Ectodermal cell (in vitro differentiated cells): ENCODE data around the gene EPB41L4B.

Experiments used
- H3K27ac ChIP-seq: 2 replicates; pipeline ENCODE4 v1.7.0; 2013; ENCODE audit warnings: mild to moderate bottlenecking, low read depth, low read length; ENCODE audit not compliant: insufficient read depth, poor library complexity, severe bottlenecking
- H3K27me3 ChIP-seq: 2 replicates; pipeline ENCODE4 v1.7.0; 2013; ENCODE audit warnings: mild to moderate bottlenecking, low read length; ENCODE audit not compliant: insufficient read depth, control insufficient read depth, poor library complexity, severe bottlenecking
- H3K36me3 ChIP-seq: one replicate; pipeline ENCODE4 v1.7.0; 2013; ENCODE audit warnings: low read length; ENCODE audit not compliant: control insufficient read depth, insufficient read depth
- H3K4me1 ChIP-seq: one replicate; pipeline ENCODE4 v1.7.0; 2013; ENCODE audit warnings: low read length; ENCODE audit not compliant: control insufficient read depth, insufficient read depth
- H3K4me3 ChIP-seq: 2 replicates; pipeline ENCODE4 v1.7.0; 2013; ENCODE audit warnings: low read depth, low read length, control low read depth; ENCODE audit not compliant: insufficient read depth
- H3K9me3 ChIP-seq: 2 replicates; pipeline ENCODE4 v1.7.0; 2013; ENCODE audit warnings: mild to moderate bottlenecking, low read length, moderate library complexity; ENCODE audit not compliant: control insufficient read depth
- WGBS, 2 experiments: methylation state at CpG; one replicate each; pipeline ENCODE4 v1.1.7; 2013; ENCODE audit warnings: missing lambda C conversion rate in 2 of 2; 5-methylcytosine and 5-hydroxymethylcytosine counted together

Gene EPB41L4B

GRCh38 chr9:109250311-109250741, 70.5 kb downstream of the EPB41L4B start:
- Histone ChIP-seq H3K9me3 (no peaks in the 10 kb centered on the region), H3K4me1 (no peaks in the 10 kb centered on the region), H3K27me3 (no peaks in the 10 kb centered on the region), H3K36me3 (no peaks in the 10 kb centered on the region), H3K27ac (no peak overlapping the region), H3K4me3 (no peak overlapping the region)
- 92 to 94% methylated on average over 12 of the region's 12 CpGs for WGBS, 2 experiments

- Histone ChIP-seq H3K9me3 (no peaks in the 10 kb centered on the region), H3K36me3 (no peaks in the 10 kb centered on the region), H3K4me1 (no peaks in the 10 kb centered on the region), H3K4me3 (no peak overlapping the region), H3K27me3 (no peaks in the 10 kb centered on the region), H3K27ac (no peak overlapping the region)
- WGBS, 2 experiments = 77 to 89% methylated on average over 5 of the region's 5 CpGs
These were observed 71.2 kb downstream of the EPB41L4B start for GRCh38 chr9:109249615-109250014.

- Histone ChIP-seq H3K27ac (no peak overlapping the region), H3K36me3 (no peaks in the 10 kb centered on the region), H3K9me3 (no peaks in the 10 kb centered on the region), H3K4me3 (no peak overlapping the region), H3K4me1 (peaks cover 4% of the 10 kb centered on the region), H3K27me3 (no peaks in the 10 kb centered on the region)
- 89 to 90% methylated on average over 7 of the region's 7 CpGs for WGBS, 2 experiments
These were observed 72.7 kb downstream of the EPB41L4B start for GRCh38 chr9:109248133-109248581.

- peaks cover 4% of the 10 kb centered on the region for H3K4me1 ChIP-seq
- H3K9me3 ChIP-seq = no peaks in the 10 kb centered on the region
- H3K27ac ChIP-seq = no peak overlapping the region
- no peaks in the 10 kb centered on the region for H3K27me3 ChIP-seq
- no peaks in the 10 kb centered on the region for H3K36me3 ChIP-seq
- H3K4me3 ChIP-seq = no peak overlapping the region
These were observed 73.6 kb downstream of the EPB41L4B start for GRCh38 chr9:109247228-109247627.

GRCh38 chr9:109246533-109246932, 74.3 kb downstream of the EPB41L4B start:
- H3K27ac ChIP-seq = no peak overlapping the region
- whole genome bisulfite sequencing, 2 experiments = 88 to 91% methylated on average over 6 of the region's 6 CpGs
- H3K36me3 ChIP-seq = no peaks in the 10 kb centered on the region
- H3K9me3 ChIP-seq = no peaks in the 10 kb centered on the region
- peaks cover 4% of the 10 kb centered on the region for H3K4me1 ChIP-seq
- H3K27me3 ChIP-seq = no peaks in the 10 kb centered on the region
- no peak overlapping the region for H3K4me3 ChIP-seq

GRCh38 chr9:109245310-109245897, 75.5 kb downstream of the EPB41L4B start:
- Histone ChIP-seq H3K27me3 (no peaks in the 10 kb centered on the region), H3K4me3 (no peak overlapping the region), H3K36me3 (no peaks in the 10 kb centered on the region), H3K27ac (no peak overlapping the region), H3K9me3 (no peaks in the 10 kb centered on the region), H3K4me1 (peaks cover 4% of the 10 kb centered on the region)
- WGBS, 2 experiments = 90 to 92% methylated on average over 6 of the region's 6 CpGs

DNA sequence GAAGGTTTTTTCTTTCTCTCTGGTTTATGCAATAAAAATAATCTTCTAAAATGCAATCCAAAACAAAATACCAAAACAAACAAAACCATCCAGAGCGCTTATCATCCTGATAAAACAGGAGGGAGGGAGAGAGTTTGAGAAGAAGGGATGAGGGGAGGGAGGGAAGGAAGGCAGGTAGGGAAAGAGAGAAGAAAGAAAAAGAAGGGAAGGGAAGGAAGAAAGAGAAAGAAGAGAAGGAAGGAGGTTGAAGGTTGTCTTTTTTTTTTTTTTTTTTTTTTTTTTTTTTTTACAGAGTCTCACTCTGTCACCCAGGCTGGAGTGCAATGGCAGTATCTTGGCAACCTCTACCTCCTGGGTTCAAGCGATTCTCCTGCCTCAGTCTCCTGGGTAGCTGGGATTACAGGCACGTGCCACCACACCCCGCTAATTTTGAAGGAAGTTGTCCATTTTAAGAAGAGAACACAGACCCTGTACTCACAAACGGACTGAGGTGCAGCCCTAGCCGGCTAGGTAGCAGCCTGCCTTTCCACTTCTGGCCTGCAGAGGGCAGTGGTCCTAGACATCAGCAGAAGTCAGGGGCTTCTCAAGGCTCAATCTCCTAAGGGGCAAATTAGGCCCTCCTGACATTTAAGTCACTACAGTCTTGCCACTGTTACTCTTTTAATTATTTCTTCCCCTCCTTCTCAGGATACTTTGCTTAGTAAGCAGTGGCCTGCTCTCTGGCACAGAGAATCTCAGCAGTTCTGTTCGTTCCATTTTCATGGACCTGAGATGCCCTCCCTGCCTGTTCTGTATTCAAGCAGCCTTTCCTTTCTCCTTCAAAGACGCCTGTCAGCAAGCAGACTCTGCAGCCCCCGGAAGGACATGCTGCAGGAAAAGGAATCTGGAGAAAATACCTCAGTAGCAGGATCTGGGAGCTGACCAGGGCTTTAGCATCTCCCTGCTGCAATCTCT, 76.4 kb downstream of the EPB41L4B start:
- Histone ChIP-seq H3K27me3 (no peaks in the 10 kb centered on the region), H3K4me1 (peaks cover 4% of the 10 kb centered on the region)
- WGBS, 2 experiments = 35% methylated on average over 9 of the region's 9 CpGs

DNA sequence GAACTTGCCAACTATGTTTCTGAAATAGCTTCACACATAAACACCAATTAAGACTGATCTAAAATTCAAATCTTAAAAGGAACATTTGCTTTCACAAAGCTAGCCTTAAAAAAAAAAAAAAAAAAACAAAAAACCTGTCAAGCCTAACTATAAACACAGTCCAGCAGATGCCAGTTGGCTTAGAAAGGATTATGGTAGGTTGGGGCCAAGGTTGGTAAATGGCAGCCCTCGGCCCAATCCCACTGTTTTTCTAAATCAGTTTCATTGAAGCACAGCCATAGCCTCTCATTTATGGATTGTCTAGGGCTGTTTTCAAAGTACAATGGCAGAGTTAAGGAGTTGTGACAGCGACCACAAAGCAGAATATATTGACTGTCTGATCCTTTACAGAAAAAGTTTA, 78.1 kb downstream of the EPB41L4B start:
- WGBS, 2 experiments = 93 to 97% methylated on average over 2 of the region's 2 CpGs
- Histone ChIP-seq H3K9me3 (no peaks in the 10 kb centered on the region), H3K27me3 (no peaks in the 10 kb centered on the region), H3K4me3 (no peak overlapping the region), H3K36me3 (no peaks in the 10 kb centered on the region), H3K27ac (no peak overlapping the region), H3K4me1 (peaks cover 4% of the 10 kb centered on the region)

More for the DNA sequence above, 76.4 kb downstream of the EPB41L4B start:
- H3K27ac ChIP-seq = no peak overlapping the region
- no peaks in the 10 kb centered on the region for H3K36me3 ChIP-seq
- H3K9me3 ChIP-seq = no peaks in the 10 kb centered on the region
- no peak overlapping the region for H3K4me3 ChIP-seq

DNA sequence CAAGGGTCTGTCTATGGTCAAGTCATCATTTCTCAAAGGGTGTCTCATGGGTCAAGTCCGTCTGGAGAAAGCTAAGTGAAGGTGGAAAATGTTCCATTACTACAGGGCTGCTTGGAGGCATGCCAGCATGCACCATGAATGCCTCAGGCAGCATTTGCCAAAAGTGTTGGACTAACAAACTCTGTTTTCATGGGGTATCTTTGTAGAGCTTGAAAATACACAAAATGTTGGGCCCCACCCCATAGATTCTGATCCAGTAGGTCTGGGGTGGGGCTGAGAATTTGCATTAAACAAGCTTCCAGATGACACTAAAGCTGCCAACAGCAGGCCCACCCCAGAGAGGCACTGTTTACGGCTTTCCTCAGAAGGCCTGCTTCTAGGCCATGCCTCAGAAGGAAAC, 78.8 kb downstream of the EPB41L4B start:
- WGBS, 2 experiments = 66 to 72% methylated on average over 2 of the region's 2 CpGs
- Histone ChIP-seq H3K27ac (no peak overlapping the region), H3K36me3 (no peaks in the 10 kb centered on the region), H3K4me1 (peaks cover 4% of the 10 kb centered on the region), H3K27me3 (no peaks in the 10 kb centered on the region), H3K9me3 (no peaks in the 10 kb centered on the region), H3K4me3 (no peak overlapping the region)

DNA sequence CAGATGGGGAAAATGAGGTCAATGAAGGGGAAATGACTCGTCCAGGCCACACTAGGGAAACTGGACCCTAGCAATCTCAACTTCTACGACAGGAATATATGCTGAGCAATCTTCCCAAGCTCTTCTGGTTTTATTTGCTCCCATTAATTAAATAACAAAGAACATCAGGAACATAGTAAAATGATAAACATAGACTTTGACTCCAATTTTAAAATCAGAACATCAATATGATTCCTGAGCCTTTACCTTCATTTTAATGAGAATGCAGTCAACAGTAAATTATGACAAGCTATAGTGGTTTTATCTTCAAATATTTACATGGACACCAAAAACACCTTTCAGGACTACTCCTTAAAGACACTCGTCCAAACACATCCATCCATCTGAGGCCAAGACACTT, 79.7 kb downstream of the EPB41L4B start:
- Histone ChIP-seq H3K4me1 (peaks cover 4% of the 10 kb centered on the region), H3K36me3 (no peaks in the 10 kb centered on the region)

More for the DNA sequence above, 79.7 kb downstream of the EPB41L4B start:
- H3K27ac ChIP-seq = no peak overlapping the region
- 82 to 87% methylated on average over 2 to 3 of the region's 3 CpGs for WGBS, 2 experiments
- H3K4me3 ChIP-seq = no peak overlapping the region
- H3K9me3 ChIP-seq = no peaks in the 10 kb centered on the region
- H3K27me3 ChIP-seq = no peaks in the 10 kb centered on the region
